Measurements from ENCODE around the gene BNIP3.

GRCh38 chr10:131949041-131949862 lies 32.5 kb downstream of the BNIP3 start:
- TF ChIP-seq, protein P1, sequence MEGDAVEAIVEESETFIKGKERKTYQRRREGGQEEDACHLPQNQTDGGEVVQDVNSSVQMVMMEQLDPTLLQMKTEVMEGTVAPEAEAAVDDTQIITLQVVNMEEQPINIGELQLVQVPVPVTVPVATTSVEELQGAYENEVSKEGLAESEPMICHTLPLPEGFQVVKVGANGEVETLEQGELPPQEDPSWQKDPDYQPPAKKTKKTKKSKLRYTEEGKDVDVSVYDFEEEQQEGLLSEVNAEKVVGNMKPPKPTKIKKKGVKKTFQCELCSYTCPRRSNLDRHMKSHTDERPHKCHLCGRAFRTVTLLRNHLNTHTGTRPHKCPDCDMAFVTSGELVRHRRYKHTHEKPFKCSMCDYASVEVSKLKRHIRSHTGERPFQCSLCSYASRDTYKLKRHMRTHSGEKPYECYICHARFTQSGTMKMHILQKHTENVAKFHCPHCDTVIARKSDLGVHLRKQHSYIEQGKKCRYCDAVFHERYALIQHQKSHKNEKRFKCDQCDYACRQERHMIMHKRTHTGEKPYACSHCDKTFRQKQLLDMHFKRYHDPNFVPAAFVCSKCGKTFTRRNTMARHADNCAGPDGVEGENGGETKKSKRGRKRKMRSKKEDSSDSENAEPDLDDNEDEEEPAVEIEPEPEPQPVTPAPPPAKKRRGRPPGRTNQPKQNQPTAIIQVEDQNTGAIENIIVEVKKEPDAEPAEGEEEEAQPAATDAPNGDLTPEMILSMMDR (IDR thresholded peaks at IDR 0.05; ENCODE audit: low read depth, low read length, poor library complexity, severe bottlenecking) = no peak
- TF ChIP-seq EZH2phosphoT487 (IDR thresholded peaks at IDR 0.05; ENCODE audit: borderline replicate concordance, low read length) = no peak

Data from DOHH2 (cell line).